GM18907 (cell line): ENCODE data around the gene C1QTNF4.

Experiments used
- ATAC-seq: cut with Tn5 transposase; IDR thresholded peaks from one replicate; pipeline ENCODE4 v1.9.1; 2021; ENCODE audit warnings: mild to moderate bottlenecking, moderate library complexity; ENCODE audit not compliant: unreplicated experiment

The C1QTNF4 gene

DNA sequence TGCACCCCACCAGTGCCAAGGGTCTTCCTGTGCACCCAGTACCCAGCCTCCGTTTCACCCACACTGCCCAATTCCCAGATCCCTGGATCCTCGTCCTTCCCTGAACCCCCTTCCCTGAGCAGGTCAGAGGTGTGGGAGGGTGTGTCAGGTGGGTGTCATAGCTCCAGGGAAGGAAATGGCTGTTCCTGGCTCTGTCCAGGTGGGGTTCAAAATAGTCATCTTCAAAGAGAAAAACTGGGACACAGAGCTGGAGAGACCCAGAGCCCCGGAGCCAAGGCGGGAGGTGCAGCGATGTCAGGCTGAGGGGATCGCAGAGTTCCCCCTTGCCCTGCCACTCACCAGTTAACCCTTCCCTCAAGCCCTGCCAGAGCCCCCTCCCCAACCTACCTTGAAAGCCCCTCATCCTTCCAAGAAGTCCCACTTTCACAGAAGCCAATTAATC is 698 bp downstream of the C1QTNF4 start:
- no peak for ATAC-seq

DNA sequence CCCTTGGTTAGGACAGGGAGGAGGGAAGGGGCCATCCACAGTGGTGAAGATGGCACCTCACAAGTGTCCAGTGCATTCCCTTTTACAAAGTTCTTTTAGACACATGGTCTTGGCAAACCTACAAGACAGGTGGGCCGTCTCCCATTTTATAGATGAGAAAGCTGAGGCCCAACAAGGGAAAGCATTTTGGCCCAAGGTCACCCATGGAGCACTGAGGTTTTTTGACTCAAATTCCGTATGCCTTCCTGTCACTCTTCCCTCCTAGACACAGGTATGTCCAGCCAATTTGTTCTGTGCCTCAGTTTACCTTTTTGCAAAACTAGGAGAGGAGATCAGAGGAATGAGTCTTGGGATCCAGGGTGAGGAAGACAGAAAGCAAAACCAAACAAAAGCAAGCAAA is 1.2 kb downstream of the C1QTNF4 start:
- no peak for ATAC-seq

DNA sequence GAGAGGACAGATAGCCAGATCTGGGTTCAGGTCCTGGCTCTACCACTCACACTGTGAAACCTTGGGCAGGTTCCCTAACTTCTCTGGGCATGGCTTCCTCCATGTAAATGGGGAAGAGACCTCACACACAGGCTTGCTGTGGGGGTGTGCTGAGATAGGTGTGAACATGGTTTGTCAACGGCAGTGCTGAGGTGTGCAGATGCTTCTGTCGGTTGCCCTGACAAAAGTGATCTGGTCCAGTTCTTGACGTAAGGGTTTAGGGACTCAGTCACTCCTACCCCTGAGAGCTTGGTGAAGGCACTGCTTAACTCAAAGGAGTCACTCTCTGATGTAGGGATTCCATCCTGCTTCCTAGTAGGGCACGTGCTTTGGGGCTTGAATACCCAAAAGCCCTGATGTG is 2.0 kb downstream of the C1QTNF4 start:
- no peak for ATAC-seq

DNA sequence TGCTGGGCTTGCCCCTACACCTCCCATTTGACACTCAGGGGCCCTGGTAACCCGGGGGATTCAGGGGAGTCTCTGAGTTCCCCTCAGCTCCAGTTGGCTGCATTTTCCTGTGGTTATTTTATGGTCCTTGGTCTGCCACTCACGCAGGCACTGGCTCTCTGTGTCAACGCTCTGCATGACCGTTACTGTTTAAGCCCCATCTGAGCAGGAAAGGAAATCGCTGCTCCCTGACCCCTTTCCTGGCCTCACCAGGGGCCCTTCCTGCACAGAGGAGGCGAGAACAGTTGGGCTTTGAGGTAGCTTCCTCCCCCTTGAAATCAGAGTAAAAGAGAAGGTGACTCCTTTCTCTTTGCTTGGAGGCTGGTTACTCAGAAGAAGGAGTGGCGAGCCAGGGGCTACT is 2.4 kb downstream of the C1QTNF4 start:
- ATAC-seq, result no peak

DNA sequence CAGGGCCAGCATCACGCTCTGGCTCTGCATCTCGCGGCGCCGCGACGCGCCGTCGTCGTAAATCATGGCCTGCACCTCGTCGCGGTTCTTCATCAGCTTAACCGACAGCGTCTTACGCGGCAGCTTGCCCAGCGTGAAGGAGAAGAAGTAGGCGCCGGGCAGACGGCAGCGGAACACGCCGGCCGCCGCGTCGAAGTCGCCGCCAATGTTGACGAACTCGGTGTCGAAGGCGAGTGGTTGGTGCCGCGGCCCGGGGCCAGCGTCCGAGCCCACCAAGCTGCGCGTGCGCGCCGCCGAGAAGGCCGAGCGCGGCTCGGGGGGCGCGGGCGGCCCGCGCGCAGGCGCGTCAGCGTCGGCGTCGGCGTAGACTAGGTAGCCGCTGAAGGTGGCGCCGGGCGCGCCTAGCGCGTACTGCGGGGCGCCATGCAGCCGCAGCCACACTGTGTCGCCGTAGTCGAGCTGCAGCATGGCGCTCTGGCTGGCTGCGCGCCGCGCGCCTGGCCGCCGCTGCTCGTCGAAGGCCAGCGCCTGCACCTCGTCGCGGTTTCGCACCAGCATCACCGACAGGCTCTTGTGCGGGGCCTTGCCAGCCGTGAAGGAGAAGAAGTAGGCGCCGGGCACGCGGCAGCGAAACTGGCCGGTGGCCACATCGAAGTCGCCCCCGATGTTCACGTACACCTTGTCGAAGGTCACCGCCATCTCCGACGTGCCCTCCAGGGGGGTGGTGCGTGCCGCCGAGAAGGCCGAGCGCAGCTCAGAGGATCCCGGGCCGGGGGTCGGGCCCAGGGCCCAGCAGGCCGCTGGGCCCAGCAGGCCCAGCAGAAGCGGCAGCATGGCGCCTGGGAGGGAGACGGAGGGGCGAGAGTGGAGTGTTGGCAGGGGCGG is 4.0 kb downstream of the C1QTNF4 start:
- ATAC-seq, result no peak

DNA sequence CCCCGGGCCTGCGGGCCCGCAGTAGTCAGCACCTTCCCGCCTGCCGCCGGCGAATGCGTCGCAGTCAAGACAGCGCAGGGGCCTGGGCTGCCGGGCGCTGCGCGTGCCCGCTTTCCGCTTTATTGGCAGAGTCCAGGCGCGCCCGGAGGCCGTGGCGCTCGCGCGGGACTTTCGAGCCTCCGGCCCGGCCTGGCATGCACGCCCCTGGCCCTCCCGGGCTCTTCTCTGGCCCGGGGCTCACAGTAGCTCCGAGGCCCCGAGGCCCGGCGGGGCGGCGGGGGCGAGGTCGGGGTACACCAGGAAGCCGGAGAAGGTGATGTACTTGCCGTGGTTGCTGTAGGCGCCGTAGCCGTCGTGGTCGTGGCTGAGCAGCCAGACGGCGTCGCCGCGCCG is 4.6 kb downstream of the C1QTNF4 start:
- no peak for ATAC-seq

DNA sequence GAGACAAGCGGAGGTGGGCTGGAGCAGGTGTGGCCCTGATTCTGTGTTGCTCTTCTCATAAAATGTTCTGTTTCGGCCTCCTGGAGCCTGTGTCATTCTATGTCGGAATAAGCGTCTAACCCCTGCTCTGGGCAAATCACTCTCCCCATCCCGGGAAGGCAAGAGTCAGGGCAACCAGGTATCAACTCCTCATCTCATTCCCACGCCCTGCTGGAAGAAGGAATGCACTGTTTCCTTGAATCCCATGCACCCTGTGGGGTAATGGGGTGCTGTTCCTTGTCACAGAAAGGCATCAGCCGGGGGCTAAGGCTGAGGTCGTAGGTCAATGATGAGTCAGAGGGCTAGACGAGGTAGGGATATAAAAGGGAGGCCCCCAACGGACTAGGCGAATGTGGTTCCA is 5.1 kb downstream of the C1QTNF4 start:
- ATAC-seq, result no peak

DNA sequence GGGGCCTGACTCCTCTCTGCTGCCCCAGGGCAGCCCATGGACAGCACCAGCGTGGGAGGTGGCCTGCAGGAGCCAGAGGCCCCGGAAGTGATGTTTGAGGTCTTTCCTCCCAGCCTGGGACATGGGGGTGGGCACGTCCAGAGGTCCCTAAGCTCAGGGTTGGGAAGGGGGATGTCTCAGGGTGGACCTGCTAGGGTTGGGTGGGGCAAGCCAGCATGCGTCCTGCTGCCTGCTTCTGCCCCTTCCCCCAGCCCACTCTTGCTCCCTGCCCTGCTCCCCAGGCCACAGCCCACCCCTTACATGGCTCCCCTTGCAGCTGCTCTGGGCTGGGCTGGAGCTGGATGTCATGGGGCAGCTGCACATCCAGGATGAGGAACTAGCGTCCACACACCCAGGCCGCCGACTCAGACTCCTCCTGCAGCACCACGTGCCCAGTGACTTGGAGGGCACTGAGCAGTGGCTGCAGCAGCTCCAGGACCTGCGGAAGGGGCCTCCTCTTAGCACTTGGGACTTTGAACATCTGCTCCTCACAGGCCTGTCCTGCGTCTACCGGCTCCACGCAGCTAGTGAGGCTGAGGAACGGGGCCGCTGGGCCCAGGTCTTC is 6.4 kb downstream of the C1QTNF4 start:
- ATAC-seq, result no peak

DNA sequence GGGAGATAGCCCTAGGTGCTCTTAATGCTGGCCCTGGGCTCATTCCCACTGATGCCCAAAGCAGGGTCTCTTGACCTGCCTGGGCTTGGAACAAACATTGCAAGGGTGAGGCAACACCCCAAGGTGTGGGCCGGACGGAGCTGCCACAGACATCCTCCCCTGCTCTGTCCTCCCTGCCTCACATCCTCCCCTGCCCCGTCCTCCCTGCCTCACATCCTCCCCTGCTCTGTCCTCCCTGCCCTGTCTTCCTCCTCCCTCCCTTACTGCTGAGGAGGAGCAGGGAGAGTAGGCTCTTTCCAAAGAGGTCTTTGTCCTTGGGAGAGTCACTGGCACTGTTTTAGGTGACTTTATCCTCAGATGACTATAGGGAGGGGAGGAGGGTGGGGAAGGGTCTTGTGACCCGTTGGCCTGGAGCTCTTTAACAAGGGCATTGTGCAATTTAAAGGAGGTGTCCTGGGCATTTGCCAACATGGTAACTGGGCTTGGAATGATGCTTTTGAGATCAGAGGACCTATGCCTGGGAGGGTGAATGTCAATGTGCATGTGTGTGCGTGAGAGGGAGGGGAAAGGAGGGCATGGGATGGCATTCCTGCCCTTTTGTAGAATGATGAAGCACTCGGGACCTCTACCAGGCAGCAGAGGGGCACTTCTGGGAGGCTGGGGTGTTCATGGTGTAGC is 7.0 kb downstream of the C1QTNF4 start:
- ATAC-seq, result no peak

DNA sequence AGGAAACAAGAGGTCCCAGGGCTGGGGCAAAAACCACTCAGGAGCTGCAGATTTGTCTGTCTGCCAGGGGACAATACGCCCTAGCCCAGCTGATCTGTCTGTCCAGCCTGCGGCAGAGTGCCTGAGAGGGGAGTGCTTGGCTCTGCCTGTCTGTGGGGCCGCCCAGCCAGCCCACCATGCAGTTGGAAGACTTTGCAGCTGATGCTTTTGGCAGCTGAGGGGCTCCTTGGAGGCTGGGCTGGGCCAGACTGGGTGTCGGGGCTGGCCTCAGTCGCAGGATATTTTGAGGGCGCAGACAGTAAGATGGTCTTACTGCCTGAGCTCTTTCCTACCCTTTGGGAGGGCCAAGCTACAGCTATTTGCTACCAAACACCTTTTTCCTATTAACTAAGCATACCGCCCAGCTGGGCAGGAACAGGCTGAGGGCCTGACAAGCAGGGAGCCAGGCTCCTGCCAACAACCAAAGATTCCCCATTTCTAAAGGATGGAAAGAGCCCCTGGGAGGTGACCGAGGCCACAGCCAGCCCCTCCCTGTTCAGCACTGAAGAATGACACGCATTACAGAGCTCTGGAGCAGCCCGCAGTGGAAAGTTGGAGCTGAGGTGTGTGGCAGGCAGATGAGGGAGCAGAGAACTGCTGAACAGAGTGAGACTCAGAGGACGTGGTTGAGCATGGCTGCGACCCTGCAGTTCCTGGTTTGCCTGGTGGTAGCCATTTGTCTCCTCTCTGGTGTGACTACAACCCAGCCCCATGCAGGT is 7.9 kb downstream of the C1QTNF4 start, which contains the start of gene FAM180B:
FAM180B (plus strand) TSS at position 581 of the 758 bp plus-strand sequence; CDS start at position 672, 91 bp downstream.
- ATAC-seq, result no peak

DNA sequence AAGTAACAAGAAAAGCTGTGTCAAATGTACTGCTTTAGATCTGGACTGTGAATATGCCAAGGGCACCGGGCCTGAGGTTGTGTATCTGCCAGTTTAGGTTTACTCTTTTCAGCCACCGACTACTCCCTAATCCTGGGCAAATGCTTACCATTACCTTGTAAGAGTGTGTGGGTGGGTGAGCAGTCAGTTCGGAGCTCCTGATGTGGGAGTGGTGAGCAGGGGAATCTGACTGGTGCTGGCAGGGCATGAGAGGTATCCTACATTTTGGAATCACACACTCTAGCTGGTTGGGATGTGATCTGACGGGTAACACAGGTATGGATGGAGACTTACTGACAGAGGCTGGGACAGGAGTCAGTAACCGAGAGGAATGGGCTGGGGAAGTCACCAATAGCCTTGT is 10.4 kb downstream of the C1QTNF4 start:
- ATAC-seq, result no peak

DNA sequence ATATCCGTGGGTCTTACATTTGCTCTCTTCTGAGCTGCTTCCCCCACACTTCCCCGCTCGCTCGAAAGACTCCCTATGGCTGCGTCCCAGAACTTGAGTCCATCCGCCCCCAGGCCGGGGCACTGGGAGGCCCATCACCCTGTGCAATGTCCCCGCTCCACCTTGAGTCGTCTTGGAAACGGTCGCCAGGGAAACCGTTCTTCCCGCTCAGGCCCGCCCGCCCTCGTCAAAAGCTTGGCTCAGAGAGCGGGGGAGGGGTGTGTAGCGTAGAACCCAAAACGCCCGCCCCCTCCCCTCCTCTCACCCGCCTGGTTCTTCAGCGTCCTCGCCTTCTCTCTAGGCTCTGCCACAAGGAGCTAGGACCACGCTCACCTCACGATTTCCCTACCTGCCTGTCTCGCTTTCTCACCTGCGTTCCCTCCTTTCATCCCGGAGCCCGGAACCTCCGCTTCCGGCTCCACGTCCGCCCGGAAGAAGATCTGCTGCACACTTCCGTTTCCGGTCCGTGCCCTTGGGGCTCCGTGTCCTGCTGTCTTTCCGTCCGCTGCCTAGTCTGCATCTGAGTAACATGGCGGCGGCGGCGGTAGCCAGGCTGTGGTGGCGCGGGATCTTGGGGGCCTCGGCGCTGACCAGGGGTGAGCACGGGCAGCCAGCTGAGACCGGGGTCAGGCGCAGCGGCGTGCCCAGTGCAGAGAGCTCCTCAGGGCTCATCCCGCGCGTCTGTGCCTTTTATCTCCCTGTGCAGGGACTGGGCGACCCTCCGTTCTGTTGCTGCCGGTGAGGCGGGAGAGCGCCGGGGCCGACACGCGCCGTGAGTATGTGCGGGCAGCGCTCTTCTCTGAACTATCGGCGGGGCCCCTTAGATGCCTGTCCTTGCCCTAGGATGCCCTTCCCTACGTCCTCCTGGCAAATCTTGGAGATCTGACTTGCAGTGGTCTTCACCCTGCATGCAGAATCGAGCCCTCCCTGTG is 15.4 kb downstream of the C1QTNF4 start, which contains the start of the genes KBTBD4 and NDUFS3:
KBTBD4 (minus strand) TSS at position 447 of the 971 bp plus-strand sequence; CDS start at position 428, 19 bp downstream.
NDUFS3 (plus strand) TSS at position 551 of the 971 bp plus-strand sequence; CDS start at position 569, 18 bp downstream.
- peak; percentile 91 for ATAC-seq

DNA sequence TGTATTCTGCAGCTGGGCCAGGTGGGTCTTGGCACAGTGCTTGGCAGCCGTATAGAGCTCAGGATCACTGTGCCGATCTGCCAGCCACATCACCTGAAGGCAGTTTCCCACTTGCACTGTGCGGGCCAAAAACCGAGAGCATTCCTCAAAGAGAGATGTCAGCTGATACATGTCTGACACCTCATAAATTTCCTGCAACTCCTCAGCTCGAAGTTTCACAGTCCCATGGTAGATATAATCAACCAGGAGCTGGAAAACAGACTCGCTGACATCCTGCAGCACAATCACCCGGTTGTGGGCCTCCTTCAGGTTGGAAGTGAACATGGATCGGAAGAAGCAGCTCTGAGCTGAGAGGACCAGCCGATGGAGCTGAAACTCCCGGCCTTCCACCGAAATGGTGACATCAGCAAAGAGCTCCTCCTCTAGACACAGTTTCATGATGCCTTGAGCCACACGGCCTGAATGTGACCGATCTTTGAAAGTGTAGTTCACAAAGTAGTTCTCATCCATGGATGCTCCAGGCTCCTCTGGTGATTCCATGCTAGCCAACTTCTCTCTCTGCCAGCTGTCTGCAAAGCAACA is 16.7 kb downstream of the C1QTNF4 start:
- no peak for ATAC-seq

DNA sequence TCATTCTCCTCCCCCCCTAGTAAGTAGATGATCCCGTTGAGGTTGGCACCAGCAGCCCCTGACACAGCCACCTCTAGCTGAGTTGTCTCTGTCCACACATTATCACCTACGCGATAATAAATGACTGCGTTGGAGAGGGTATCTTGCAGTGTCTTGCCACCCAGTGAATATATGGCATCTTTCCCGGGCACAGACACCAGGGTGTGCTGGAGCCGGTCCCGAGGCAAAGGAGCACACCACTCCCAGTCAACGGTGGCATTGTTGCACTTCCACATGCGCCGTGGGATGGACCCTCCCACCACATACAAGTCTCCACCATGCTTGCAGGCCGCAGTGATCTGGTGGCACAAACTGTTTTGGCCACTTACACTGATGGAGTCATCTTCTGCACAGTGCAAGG is 20.9 kb downstream of the C1QTNF4 start:
- no peak for ATAC-seq

DNA sequence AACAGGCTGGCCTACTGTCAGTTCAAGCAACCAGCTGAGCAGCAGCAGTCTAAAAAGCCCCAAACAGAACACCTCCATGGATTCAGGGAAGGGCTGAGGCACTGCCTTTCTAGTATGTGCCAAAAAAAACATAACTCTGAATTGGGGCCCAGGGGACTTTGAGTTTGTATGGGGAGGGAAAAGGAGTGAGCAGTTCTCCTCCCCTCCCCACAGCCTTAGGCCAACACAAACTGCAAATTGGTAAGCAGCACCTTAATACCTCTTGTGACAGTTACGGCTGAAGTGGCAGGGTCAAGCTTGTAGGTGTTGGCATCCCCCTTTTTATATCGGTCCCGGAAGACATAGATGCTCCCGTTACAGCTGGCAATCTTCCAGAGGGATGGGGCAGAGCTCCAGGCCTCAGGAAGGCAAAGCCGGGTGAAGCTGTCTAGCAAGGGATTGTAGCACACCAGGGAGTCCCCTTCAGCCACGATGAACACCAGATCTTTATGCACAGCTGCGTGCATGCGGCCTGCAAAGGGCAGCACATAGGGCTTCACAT is 21.4 kb downstream of the C1QTNF4 start:
- no peak for ATAC-seq

DNA sequence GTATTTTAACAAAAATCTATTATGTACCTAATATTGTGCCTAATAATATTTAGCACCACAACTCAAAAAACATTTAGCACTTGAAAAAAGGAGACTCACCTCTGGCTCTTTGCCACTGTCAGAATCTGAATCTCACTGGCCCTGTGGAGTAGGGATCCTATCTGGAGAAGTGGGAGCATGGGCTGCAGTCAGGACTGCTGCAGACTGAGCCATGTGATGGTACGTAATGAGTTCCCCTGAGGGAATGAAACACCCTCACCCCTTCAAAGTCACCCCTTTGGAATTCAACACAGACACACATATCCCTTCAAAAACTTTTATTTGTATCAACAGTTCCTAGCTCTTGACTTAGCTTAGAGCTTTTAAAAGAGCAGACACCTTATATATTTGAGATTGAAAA is 22.3 kb downstream of the C1QTNF4 start:
- no peak for ATAC-seq

DNA sequence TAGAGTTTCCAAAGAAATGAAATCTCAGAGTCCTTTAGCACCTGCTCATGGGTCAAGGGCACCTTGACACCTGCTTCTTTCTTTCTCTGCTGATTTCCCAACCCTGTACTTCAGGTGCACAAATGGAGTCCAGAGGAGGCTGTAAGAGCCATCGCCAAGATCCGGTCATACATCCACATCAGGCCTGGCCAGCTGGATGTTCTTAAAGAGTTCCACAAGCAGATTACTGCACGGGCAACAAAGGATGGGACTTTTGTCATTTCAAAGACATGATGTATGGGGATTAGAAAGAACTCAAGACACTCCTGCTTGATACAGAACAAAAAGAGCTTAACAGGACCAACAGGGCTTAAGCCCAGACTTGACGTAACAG is 22.9 kb downstream of the C1QTNF4 start:
- no peak for ATAC-seq

DNA sequence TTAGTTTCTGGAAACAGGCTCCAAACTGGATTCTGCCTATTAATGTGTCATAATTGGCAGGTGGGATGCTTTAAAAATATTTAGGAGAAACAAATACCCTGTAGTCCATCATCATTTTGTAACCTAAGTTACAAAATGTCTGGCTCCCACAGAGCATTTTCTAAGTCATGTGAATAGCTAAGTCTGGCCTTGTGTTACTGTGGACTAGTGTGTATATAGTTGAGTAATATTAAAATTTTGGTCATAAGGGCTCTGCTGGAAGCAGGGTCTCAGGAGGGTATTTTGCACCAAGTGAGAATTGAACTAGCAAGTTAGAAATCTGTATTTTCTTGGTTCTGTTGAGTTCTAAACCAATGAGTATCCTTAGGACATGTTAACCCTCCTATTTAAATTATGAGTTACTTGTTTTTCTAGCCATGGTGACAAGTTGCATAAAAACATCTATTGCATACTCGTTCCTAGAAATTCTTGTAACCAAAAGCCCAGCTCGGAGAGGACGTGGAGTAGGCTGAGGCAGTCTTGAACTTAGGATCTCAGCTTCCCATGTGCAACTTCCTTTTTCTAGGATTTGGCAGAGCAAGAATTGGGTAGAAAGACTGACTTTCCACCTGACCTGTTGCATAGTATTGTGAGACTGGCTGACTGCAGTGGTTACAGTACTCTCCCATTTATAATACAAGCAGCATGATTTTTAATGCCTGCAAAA is 23.4 kb downstream of the C1QTNF4 start:
- no peak for ATAC-seq
